Activated CD4-positive, alpha-beta T cell treated with anti-CD3 and anti-CD28 coated beads, Interleukin-2, amount 50 U/mL, for 4 hours (primary cell): ENCODE measurements around the gene PBX1.

ENCODE experiments used
- DNase-seq, 2 experiments: peaks; one replicate each; pipeline ENCODE4 v3.0.0-alpha.2; 2020

PBX1 gene

GRCh38 chr1:164564378-164564777 lies 5.4 kb downstream of the PBX1 start:
- no peak for DNase-seq

DNA sequence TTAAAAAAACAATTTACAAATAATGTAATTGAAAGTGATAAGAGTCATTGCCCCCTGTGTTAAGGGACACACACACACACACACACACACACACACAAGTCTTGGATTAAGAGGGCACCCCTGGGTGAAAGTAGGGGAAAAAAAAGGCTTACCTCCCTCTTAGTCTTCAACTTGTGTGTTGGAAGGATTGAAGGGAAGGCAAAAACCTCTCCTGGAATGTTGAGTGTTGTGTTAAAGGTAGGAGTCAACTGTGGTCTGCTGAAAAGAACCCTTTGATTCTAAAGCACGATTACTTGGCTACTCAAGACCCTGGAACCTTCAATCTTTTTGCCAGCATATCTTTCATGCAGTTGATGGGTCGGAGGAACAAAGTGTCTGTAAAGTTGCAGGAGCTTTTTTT lies 6.4 kb downstream of the PBX1 start:
- DNase-seq, result no peak

- no peak for DNase-seq
Observed at GRCh38 chr1:164567774-164568173, 8.8 kb downstream of the PBX1 start.

DNA sequence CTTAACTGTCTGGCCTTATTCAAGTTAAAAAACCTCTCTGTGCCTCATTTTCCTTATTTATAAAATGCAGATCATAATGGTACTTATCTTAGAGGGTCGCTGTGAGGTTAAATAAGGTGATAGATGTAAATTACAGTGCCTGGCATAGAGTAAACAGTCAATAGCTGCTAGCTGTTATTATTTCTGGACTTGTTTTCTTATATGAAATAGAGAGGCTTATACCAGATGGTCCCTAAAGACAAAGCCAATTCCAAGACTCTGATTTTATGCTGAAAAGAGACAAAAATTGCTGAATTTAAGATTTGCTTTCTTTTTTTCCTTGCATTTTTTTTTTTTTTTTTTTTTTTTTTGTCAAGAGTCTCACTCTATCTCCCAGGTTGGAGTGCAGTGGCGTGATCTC lies 10.3 kb downstream of the PBX1 start:
- DNase-seq, result no peak

DNA sequence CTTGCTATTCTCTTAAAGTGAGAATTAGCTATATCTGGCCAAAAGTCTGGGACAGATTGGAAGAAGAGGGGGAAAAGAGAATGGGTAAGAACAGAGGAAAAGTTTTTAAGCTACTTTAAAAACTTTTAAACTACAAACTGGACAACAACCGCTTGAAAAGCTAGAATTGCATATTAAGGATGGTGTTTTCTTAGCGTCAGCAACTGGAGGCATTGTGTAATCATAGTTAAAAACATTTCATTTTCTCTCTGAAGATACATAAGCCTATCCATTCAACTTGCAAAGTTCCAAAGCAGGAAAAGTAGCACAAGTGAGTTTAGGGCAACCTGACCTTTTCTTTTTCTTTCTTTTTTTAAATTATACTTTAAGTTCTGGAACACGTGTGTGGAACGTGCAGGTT lies 10.9 kb downstream of the PBX1 start:
- DNase-seq, result no peak

DNA sequence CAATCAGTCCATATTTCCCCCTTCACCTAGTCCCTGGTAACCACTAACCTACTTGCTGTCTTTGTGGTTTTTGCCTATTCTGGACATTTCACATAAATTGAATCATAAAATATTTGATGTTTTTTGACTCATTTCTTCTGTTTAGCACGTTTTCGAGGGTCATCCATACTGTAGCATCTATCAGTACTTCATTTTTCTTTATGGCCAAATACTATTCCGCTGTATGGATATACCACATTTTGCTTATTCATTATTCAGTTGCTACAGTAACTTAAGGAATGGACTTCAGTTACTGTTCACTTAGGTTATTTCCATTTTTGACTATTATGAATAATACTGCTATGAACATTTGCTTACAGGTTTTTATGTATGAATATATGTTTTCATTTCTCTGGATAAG lies 12.3 kb downstream of the PBX1 start:
- DNase-seq, result no peak

- no peak for DNase-seq
Observed at GRCh38 chr1:164575356-164575886, 16.4 kb downstream of the PBX1 start.

DNA sequence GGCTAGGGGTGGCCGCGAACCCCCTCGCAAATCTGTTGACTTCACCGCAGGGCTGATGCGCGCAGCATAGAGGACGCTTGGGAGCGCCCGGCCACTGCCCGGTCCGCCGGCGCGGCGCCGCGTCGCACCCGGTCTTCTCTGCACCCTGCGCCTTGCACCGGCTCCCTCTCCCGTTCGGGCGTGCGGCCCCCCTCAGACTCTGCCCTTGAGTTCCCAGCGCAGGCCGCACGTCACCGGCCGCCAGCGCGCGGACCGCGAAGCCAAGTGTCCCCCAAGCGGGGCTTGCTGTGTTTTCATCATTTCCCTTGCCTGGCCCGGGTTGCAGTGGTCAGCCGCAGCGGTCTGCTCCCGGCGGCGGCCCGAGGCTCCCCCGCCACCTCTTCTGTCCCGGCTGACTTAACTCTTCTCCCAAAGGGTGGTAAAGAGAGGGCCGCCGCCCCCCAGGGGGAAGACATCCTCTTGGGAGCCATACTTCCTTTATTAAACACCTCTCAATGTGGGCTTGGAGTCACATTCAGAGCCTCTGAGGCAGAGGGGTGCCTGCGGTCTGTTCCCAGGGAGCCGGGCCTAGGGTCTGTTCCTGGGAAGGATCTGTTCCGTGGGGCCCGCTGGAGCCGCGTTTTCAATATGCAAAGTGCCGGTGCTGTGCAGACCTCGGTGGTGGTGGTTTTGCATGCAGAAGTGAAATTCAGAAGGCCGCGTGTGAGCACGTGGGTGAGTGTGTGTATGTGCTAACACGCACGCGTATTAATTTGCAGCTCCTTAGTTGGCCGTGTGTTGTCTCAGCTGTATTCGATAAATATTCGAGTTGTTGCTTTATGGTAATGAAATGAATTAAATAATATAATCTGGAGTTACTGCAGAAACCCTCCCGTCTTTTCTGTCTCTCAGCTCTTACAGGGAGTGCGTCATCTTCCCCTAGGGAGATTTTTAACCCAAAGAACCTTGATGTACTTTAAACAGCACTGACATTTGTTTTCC lies 17.6 kb downstream of the PBX1 start:
- no peak for DNase-seq

DNA sequence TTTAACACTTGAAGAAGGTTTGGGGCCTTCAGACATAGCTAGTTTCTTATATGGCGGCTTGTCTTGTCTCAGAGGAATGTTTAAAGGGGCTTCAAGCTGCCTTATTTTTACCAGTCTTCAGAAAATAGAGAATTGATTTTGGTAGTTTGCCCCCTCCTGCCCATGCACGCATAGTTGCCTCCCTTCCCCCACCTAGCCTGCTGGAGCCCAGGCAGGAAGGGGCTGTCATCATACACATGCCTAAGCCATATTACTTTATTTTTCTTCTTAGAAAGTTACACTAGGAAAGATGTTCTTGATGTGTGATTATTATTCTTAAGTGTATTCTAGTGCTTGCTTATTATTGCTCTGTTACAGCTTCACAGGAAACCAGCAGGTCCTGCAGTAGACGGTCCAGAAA lies 18.3 kb downstream of the PBX1 start:
- DNase-seq, result no peak

GRCh38 chr1:164578479-164579200 lies 19.7 kb downstream of the PBX1 start:
- DNase-seq, result no peak

DNA sequence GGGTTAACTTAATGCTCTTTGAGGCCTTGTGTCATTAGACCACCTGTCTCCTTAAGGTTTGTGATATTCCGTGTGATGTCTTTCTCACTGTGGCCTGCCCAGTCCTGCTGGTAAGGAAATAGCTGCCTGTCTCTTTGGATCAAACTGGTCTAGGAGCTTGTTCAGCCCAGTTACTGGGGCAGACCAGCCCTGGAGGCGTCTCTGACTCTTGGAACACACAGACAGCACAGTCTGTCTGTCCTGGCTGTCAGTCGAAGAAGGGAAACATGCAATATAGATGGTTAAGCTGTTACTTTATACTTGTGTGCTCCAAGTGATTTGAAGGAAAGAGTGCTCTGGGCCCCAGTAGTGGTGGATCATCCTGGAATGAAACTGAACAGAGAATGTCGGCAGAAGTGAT lies 20.4 kb downstream of the PBX1 start:
- no peak for DNase-seq

GRCh38 chr1:164581762-164582161 lies 22.8 kb downstream of the PBX1 start:
- no peak for DNase-seq

- no peak for DNase-seq
Observed at GRCh38 chr1:164583196-164583595, 24.2 kb downstream of the PBX1 start.

DNA sequence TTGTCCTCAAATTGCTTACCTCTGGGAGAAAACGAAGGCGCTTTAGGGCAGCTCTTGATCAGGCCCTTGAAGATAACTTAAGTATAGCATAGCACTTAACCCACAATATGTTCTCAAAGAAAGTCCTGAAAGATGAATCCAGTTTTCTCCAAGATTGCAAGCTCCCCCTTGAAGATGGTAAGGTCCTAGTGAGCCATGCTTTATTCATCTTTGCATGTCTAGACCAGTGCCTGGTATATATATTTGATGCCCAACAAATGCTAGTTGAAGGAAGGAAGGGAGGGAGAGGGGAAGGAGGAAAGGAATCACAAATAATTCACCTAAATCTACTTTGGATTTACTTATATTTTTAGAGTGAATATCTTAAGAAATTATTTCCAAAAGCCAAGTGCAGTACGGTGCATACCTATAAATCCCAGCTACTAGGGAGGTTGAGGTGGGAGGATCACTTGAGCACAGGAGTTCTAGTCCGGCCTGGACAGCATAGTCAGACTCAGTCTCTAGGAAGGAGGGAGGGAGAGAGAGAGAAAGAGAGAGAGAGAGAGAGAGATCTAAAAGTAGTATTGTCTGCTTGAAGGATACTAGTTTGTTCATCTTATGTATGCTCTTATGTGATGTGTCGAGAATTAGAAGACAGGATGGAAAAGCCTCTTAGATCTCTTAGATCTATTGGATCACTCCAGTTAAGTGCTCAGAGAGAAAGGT lies 25.0 kb downstream of the PBX1 start:
- DNase-seq, result no peak

GRCh38 chr1:164586591-164586990 lies 27.6 kb downstream of the PBX1 start:
- no peak for DNase-seq

DNA sequence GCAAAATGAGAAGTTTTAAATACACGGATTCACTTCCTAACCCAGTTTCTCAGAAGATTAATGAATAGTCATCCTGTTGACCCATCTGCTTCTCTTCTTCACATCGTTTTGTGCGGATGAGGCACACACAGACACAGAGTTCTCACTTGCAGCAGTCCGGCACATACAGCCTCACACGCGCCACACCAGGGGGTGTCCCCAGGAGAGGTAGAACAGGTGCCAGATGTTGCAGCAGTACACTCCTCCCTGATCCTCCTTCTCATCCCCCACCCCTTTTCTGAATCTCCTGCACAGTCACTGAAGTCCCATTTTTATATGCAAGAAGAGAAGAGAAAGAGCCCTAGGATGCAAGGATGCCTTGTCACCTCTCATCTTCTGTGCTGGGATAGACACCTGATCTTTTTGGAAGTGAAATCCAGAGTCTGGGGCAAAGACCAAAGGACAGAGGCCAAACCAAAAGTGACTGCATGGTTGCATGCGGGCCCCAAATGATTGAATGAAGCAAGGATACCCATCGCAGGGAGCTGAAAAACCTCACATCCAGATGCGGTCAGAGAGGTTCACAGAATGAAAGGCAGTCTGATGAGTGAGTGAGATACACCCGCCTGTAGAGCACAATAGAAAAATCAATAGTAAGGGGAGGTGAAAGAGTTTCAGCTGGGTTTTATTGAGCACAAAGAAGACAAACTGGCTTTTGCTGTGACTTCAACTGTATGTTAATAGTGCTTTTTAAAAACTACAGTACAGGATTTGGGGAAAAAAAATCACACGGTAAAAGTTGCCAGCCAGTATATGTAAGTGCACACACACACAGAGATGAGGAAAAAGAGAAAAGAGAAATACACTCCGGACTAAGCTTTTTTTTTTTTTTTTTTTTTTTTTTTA lies 28.9 kb downstream of the PBX1 start:
- no peak for DNase-seq

DNA sequence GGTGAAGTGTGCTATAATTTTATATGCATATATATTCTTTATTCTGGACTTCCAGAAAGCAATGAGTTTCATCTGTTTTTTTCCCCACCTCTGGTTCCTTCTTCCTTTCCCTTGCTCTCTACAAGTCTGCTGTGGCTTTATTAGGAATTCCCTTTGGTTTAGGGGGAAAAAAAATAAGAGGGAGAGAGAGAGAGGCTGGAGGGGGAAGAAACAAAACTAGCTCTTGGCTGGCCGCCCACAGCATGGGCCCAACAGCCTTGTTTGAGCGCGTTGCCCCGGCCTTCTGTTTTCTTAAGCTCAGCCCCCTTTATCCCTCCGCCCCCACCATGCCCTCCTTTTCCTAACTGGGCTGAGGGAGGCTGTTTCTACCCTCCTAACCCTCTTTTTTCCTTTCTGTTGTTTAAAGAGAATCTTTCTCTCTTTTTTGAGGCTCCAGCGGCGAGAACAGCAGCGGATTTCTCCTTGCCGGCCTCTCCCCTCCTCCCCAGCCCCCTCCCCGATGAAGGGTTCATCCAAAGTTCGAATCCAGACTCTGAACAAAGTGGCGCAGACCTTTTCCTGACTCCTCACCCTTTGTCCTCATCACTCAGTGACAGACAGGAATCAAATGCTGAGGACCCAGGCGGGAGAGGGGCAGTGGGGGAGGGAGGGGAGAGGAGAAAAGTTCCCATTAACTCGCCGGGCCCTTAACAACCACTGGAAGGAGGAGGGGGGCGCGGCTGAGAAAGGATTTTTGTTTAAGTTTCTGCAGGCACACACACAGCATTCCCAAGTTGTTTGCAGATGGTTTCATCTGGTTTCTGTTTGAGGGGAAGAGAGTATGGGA lies 29.7 kb downstream of the PBX1 start:
- no peak for DNase-seq

- DNase-seq, result no peak
Observed at GRCh38 chr1:164589408-164589807, 30.4 kb downstream of the PBX1 start.

GRCh38 chr1:164589961-164590507 lies 31.1 kb downstream of the PBX1 start:
- DNase-seq, result no peak

DNA sequence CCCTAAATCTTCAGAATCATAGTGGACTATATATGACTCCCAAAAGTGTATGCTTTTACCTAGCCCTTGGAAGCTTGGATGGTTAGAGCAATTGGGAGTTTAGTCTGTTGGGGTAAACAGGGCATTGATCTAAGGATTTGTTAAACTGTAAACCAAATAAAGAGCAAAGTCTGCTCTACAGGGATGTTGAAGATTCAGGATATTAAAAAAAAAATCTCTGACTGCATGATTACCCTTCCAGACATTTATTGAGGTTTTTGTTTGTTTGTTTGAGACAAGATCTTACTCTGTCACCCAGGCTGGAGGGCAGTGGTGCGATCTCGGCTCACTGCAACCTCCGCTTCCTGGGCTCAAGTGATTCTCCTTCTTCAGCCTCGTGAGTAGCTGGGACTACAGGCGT lies 31.6 kb downstream of the PBX1 start:
- no peak for DNase-seq

- DNase-seq, result no peak
Observed at GRCh38 chr1:164591858-164592257, 32.9 kb downstream of the PBX1 start.
